Activated CD4-positive, alpha-beta T cell treated with anti-CD3 and anti-CD28 coated beads, Interleukin-2, amount 50 U/mL, for 48 hours (primary cell): ENCODE measurements around the gene KCNQ5.
A peak's percentile ranks its signal among the peaks of the same experiment; 100 is the strongest.

ENCODE experiments used
- DNase-seq, 2 experiments: peaks; one replicate each; pipeline ENCODE4 v3.0.0-alpha.2; 2020

KCNQ5 gene

GRCh38 chr6:72640615-72640930 is 18.7 kb downstream of the KCNQ5 start:
- no peak for DNase-seq

- DNase-seq: no peak
These were observed 20.6 kb downstream of the KCNQ5 start for GRCh38 chr6:72642435-72642834.

GRCh38 chr6:72643214-72643613 is 21.4 kb downstream of the KCNQ5 start:
- DNase-seq: no peak

GRCh38 chr6:72646604-72647485 is 25.0 kb downstream of the KCNQ5 start:
- no peak for DNase-seq

GRCh38 chr6:72647489-72647888 is 25.6 kb downstream of the KCNQ5 start:
- no peak for DNase-seq

GRCh38 chr6:72649032-72649984 is 27.4 kb downstream of the KCNQ5 start:
- peak in 1 of 2 experiments; percentile 16 for DNase-seq

GRCh38 chr6:72650081-72650745 is 28.3 kb downstream of the KCNQ5 start:
- DNase-seq: no peak

- no peak for DNase-seq
These were observed 29.3 kb downstream of the KCNQ5 start for GRCh38 chr6:72651174-72651573.

- no peak for DNase-seq
These were observed 30.4 kb downstream of the KCNQ5 start for GRCh38 chr6:72651967-72652956.

GRCh38 chr6:72653026-72653425 is 31.2 kb downstream of the KCNQ5 start:
- DNase-seq: no peak

GRCh38 chr6:72654071-72654621 is 32.3 kb downstream of the KCNQ5 start:
- no peak for DNase-seq

- no peak for DNase-seq
These were observed 35.7 kb downstream of the KCNQ5 start for GRCh38 chr6:72657407-72658197.

GRCh38 chr6:72659754-72660153 is 37.9 kb downstream of the KCNQ5 start:
- DNase-seq: no peak

GRCh38 chr6:72661411-72661810 is 39.5 kb downstream of the KCNQ5 start:
- DNase-seq: no peak

GRCh38 chr6:72665599-72665998 is 43.7 kb downstream of the KCNQ5 start:
- DNase-seq: no peak

GRCh38 chr6:72669324-72669723 is 47.5 kb downstream of the KCNQ5 start:
- DNase-seq: no peak

GRCh38 chr6:72672906-72673305 is 51.0 kb downstream of the KCNQ5 start:
- DNase-seq: no peak

- DNase-seq: no peak
These were observed 53.0 kb downstream of the KCNQ5 start for GRCh38 chr6:72674842-72675241.

- no peak for DNase-seq
These were observed 53.5 kb downstream of the KCNQ5 start for GRCh38 chr6:72675396-72675795.

GRCh38 chr6:72676995-72677394 is 55.1 kb downstream of the KCNQ5 start:
- DNase-seq: no peak

- no peak for DNase-seq
These were observed 55.9 kb downstream of the KCNQ5 start for GRCh38 chr6:72677740-72678139.
